NT2/D1 (cell line): ENCODE results near the gene PIGU.

Experiments
- YY1 ChIP-seq: IDR thresholded peaks from 2 replicates; pipeline ENCODE4 v1.6.1; 2011; ENCODE audit not compliant: insufficient read length, insufficient read depth
- ZNF274 ChIP-seq: IDR thresholded peaks from 2 replicates; pipeline ENCODE4 v1.6.1; 2011; ENCODE audit warnings: mild to moderate bottlenecking, low read depth, low read length

DNA sequence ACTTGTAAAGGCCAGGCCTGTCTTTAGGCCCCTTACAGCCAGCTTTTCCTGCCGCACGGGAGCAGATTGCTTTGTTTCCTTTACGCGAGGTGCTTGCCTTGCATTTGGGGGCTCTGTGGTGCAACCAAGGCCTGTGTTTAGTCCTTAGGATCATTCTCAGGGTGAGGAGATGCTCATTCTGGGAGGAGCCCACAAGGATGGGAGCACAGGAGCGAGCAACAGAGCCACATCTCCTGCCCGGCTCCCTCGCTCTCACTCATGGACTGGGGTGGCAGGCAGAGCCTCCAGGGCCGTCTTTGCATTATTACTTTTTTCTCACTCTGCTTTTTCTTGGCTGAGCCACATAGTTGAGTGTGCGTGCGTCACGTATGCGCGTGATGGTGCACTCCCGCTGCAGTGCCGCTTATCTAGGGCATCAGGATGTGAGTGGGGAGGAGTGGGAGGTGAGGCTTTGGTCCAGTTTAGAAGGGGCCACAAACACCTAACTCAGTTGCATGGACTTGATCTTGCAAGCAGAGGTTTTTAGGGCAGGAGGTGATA is 141.5 kb downstream of the PIGU start:
- TF ChIP-seq YY1: no peak
- TF ChIP-seq ZNF274: no peak
